GM18951 (cell line): ENCODE results near the gene TDRD3.

Source experiments
- POLR2A ChIP-seq: IDR thresholded peaks from 4 replicates; pipeline ENCODE4 v1.6.1; 2011; ENCODE audit warnings: mild to moderate bottlenecking; ENCODE audit not compliant: insufficient read length, insufficient read depth; ENCODE audit errors: extremely low read depth
- in situ Hi-C: fragments of 300-500 bp; cut with MboI; formaldehyde crosslinking; loops from one replicate; pipeline ENCODE4 v1.12.0; 2022; ENCODE audit warnings: low sequenced_read_pairs, mixed read lengths, inconsistent platforms; ENCODE audit not compliant: unreplicated experiment

The TDRD3 gene

GRCh38 chr13:60623151-60623550, 226.1 kb downstream of the TDRD3 start:
- no peak for TF ChIP-seq POLR2A
- in situ Hi-C loops, result no loop called here
